ENCODE data around the gene IMP3.

Gene IMP3

DNA sequence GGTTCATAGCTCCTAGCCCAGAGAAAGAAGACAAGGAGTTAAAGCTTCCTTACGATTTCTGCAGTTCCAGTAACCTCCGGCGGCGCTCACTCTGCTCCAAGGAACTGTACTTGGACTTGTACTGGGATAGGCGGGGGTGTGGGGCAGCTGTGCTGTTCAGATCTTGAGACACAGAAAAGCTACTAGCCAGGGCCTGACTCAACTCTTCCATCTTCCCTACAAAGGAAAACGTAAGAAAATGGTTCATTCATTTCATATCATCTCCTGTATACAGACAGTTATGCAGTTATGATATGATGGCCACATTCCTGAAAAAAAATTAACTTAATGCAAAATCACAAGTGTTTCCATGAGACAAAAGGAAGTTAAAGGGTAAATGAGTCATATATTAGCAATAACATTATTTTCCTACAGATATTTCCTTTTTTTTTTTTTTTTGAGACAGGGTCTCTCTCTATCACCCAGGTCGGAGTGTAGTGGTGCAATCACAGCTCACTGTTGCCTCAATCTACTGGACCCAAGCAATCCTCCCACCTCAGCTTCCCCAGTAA lies 19.1 kb downstream of the IMP3 start:
- no peak for DNase-seq (ENCODE audit: low read depth)

DNA sequence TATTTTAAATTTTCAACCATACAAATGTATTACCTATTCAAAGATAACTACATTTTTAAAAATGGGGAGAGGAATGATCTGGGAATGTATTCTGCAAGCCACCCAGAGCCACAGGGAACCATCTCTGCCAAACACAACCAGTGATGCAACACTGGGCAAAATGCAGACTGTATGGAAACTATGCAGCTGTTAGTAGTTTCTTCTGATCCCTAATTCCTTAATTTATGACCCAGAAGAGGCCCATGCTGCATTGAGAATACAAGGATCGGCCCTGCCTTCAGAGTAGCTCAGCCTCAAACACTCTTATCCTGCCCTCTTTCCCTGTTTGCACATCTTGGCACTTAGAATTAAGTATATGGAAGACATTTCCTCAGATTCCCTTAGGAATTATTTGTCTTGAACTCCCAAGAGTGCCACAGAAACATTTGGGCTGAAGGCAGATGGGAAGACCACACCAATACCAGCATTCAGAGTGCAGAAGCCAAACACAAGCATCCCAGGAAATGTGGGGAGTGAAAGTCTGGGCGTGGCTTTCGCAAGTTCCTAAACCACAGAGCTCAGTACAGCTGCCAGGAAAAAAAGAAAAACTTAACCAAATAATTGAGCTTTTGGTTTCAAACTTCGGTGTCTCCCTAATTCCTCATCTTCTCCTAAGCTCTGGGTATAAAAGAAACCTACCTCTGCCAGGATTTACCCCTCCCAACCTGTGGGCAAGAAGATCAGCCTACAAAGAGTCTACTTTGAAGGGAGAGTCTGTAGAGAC lies 19.8 kb downstream of the IMP3 start:
- DNase-seq (ENCODE audit: low read depth), result no peak

DNA sequence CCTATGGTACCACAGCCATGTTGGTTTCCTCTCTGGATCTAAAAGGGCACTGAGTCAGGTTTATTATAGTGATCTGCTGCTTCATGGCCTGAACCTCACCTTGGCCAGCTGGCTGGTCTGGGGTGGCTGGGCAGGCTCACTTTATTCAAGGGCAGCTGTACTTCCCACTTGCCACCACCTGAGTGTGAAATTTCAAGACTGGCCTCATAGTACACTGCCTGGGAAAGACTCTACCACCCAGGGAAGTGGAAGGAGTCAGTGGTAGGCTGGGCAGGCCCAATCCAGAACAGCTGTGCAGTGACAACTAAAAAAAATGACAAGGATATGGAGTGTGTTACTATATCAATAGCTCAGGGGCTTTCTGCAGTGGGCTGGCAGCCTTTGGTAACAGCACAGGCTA lies 23.3 kb downstream of the IMP3 start:
- DNase-seq (ENCODE audit: low read depth), result no peak

- no peak for DNase-seq (ENCODE audit: low read depth)
Observed at GRCh38 chr15:75606711-75607699, 33.0 kb downstream of the IMP3 start.

GRCh38 chr15:75606026-75606425 lies 34.0 kb downstream of the IMP3 start:
- DNase-seq (ENCODE audit: low read depth), result no peak

- no peak for DNase-seq (ENCODE audit: low read depth)
Observed at GRCh38 chr15:75599401-75599800, 40.6 kb downstream of the IMP3 start.

DNA sequence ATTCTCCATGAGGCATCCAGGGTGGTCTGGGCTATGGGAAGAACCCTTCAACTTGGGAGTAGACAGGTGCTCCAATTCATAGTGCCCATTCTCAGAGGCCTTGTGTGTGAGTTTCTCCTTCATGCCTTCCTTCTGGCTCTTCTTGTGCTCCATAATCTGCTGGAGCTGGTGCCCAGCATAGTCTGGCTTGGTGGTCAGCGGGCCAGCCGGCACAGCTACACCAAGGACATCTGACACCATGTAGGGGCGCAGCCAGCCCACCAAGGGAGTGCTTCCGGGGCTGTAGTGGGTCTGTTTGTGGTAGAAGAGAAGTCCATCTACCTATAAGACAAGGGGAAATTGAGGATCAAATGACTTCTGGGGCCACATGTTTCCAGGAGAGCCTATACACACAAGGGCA lies 41.7 kb downstream of the IMP3 start:
- DNase-seq (ENCODE audit: low read depth), result no peak

DNA sequence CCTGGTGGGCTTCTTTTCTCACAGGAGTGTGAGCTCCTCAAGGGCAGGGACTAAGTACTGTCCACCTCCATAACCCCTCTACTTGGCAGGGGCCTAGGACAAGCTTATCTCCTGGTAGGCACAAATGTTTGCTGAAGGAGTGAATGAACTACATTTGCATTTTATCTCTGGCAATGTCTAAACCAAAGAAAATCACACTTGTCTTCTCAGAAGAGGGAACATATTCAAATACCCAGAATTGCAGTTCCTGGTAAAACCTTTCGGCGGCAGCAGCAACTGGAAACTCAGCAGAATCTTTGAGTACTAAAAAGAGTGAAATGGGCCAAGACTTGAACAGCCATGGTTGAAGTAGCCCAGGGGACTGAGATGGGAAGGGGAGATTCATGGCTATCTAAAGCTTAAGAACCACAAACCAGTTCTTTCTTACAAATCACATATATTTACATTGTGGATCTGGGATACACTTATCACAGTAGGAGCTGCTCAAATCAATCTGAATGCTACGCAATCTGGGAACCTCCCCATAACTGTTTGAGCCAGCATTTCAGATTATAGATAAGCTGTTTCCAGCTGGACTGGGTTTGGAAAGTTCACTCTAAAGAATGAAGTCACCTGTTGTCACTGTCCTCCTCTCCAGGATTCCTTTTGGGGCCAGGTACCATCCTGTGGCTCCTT lies 42.2 kb downstream of the IMP3 start:
- no peak for DNase-seq (ENCODE audit: low read depth)

- DNase-seq (ENCODE audit: low read depth), result no peak
Observed at GRCh38 chr15:75596703-75597345, 43.2 kb downstream of the IMP3 start.

GRCh38 chr15:75594276-75594675 lies 45.7 kb downstream of the IMP3 start:
- no peak for DNase-seq (ENCODE audit: low read depth)

DNA sequence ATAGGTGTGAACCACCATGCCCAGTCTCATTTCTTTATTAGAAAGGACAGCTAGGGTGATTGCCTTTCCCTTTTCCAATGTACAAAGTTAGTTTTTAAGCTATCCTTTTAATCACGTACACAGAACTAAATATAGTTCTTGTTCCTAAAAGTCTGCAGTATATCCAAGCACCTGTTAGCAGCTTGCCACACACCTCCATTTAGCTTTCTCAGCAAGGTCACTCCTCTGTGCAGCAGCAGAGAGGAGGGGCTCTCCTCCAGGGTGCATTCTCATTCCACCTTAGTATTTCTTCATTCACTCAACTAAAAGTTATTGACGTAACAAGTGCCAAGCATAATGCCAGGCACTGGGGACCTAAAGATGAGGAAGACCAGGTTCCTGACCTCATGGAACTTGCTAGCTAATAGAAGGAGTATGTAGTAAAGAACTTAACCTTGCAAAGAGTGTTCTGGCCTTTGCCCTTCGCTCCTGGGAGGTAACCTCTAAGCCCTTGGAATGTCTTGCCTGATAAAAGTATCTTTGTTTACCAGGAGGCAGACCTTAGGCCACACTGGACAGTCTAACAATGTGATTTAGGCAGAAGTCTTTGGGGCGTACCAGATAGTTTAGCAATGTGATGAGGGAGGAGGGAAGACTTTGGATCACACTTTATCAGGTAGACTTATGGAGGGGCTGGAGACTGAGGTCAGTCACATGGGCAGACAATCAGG lies 48.2 kb downstream of the IMP3 start:
- no peak for DNase-seq (ENCODE audit: low read depth)

GRCh38 chr15:75590239-75590638 lies 49.8 kb downstream of the IMP3 start:
- no peak for DNase-seq (ENCODE audit: low read depth)

Measured in activated T-helper 9 cell treated with anti-CD3 and anti-CD28 coated beads, Interleukin-2, amount 50 U/mL, for 16 hours (primary cell).